Gastrocnemius medialis (tissue), 4 donors: ENCODE data around the gene CDKL2. TPM values are rescaled to one million over a fixed set of nuclear protein-coding genes. Genes with fewer than 3 reads are reported as not detected.

Experiments
- ATAC-seq, 2 donors: fragments of 150-250 bp; one replicate each; pipeline ENCODE4 v1.9.1; 2016
- DNase-seq, 2 donors: peaks; one replicate each; pipeline ENCODE4 v3.0.0-alpha.2; 2019
- H3K27ac ChIP-seq, 4 donors: fragments of 200-600 bp; sonication (generic); 1 replicate in 1 of 4; 2 replicates in 3 of 4; pipeline ENCODE4 v1.5.1; 2016 to 2018; ENCODE audit warnings: mild to moderate bottlenecking in 2 of 4, moderate library complexity in 1 of 4
- H3K27me3 ChIP-seq, 3 donors: fragments of 200-600 bp; sonication (generic) in 2 of 3; 1 replicate in 1 of 3; 2 replicates in 2 of 3; pipeline versions ENCODE4 v1.5.1 to v1.6.0; 2016 to 2019; ENCODE audit warnings: mild to moderate bottlenecking in 1 of 3, moderate library complexity in 1 of 3
- H3K36me3 ChIP-seq, 2 donors: fragments of 200-600 bp; sonication (generic) in 1 of 2; one replicate each; pipeline ENCODE4 v1.5.1; 2017 to 2018
- H3K4me1 ChIP-seq, 2 donors: fragments of 200-600 bp; sonication (generic) in 1 of 2; one replicate each; pipeline ENCODE4 v1.5.1; 2016 to 2017; ENCODE audit warnings: mild to moderate bottlenecking in 2 of 2
- H3K4me3 ChIP-seq, 4 donors: fragments of 200-600 bp; sonication (generic) in 3 of 4; 1 replicate in 1 of 4; 2 replicates in 3 of 4; pipeline ENCODE4 v1.5.1; 2016 to 2019; ENCODE audit warnings: mild to moderate bottlenecking in 2 of 4
- H3K9me3 ChIP-seq, 3 donors: fragments of 200-600 bp; sonication (generic) in 2 of 3; 1 replicate in 1 of 3; 2 replicates in 2 of 3; pipeline ENCODE4 v1.5.1; 2016 to 2019
- CTCF ChIP-seq, 5 experiments: fragments of 450-650 bp in 3 of 5; fragments of 200-600 bp in 2 of 5; sonication (generic) in 2 of 5; IDR thresholded peaks in 4 of 5; conservative IDR thresholded peaks in 1 of 5; 1 replicate in 4 of 5; 2 replicates in 1 of 5; pipeline ENCODE4 v1.5.1; 2016 to 2019; ENCODE audit warnings: antibody characterized with exemption in 5 of 5, mild to moderate bottlenecking in 3 of 5, moderate library complexity in 3 of 5
- POLR2A ChIP-seq, 2 donors: fragments of 450-650 bp; IDR thresholded peaks; one replicate each; pipeline ENCODE4 v1.6.1; 2017; ENCODE audit warnings: antibody characterized with exemption in 2 of 2, mild to moderate bottlenecking in 2 of 2, moderate library complexity in 2 of 2
- in situ Hi-C, 4 donors: fragments of 200-750 bp; cut with MboI; loops; one replicate each; pipeline versions ENCODE4 v1.15.0 to v1.8.0; 2017; ENCODE audit warnings: low sequenced_read_pairs in 4 of 4
- intact Hi-C: fragments of 100-400 bp; cut with DNase I; formaldehyde crosslinking; loops from one replicate; pipeline ENCODE4 v1.15.1; 2023; ENCODE audit warnings: low total_unique reads
- total RNA-seq, 4 donors: library from RNA; depleted of rRNA; stranded (reverse); fragments of >200 nt; gene quantifications; one replicate each; pipeline versions ENCODE4 v1.1.0 to v1.2.3, GENCODE V29; 2016

The CDKL2 gene
- total RNA-seq, 4 donors from 2014 or later: not detected

GRCh38 chr4:75634281-75634680 is 4.0 kb upstream of the CDKL2 start:
- H3K9me3 ChIP-seq: no peaks in the 10 kb centered on the region
- peaks cover 3% of the 10 kb centered on the region in 2 donors for H3K4me1 ChIP-seq
- intact Hi-C loops: loop anchor here (10.0 kb wide), 1 partner anchor 211 kb away; no protein-coding TSS in a partner anchor
- no peak overlapping the region for H3K4me3 ChIP-seq
- H3K27ac ChIP-seq: no peak overlapping the region
- no peak for DNase-seq
- TF ChIP-seq POLR2A (IDR thresholded peaks at IDR 0.05) (no peak), CTCF (IDR thresholded peaks at IDR 0.05 in 4 of 5, conservative IDR thresholded peaks at IDR 0.05 in 1 of 5) (no peak)
- no peak for ATAC-seq
- in situ Hi-C loops: no loop called here
- H3K36me3 ChIP-seq: no peaks in the 10 kb centered on the region
- no peaks in the 10 kb centered on the region for H3K27me3 ChIP-seq

GRCh38 chr4:75633846-75634245 is 3.5 kb upstream of the CDKL2 start:
- no peaks in the 10 kb centered on the region for H3K9me3 ChIP-seq
- no peak overlapping the region for H3K4me3 ChIP-seq
- no peak for ATAC-seq
- H3K27ac ChIP-seq: no peak overlapping the region
- intact Hi-C loops: loop anchor here (10.0 kb wide), 1 partner anchor 211 kb away; no protein-coding TSS in a partner anchor
- no peaks in the 10 kb centered on the region for H3K36me3 ChIP-seq
- H3K27me3 ChIP-seq: no peaks in the 10 kb centered on the region
- TF ChIP-seq POLR2A (IDR thresholded peaks at IDR 0.05): no peak
- TF ChIP-seq CTCF (IDR thresholded peaks at IDR 0.05 in 4 of 5, conservative IDR thresholded peaks at IDR 0.05 in 1 of 5): no peak
- no peak for DNase-seq
- peaks cover 3% of the 10 kb centered on the region in 2 donors for H3K4me1 ChIP-seq
- in situ Hi-C loops: no loop called here

- DNase-seq: no peak
- TF ChIP-seq POLR2A (IDR thresholded peaks at IDR 0.05) (no peak), CTCF (IDR thresholded peaks at IDR 0.05 in 4 of 5, conservative IDR thresholded peaks at IDR 0.05 in 1 of 5) (no peak)
- Histone ChIP-seq H3K36me3 (no peaks in the 10 kb centered on the region), H3K27me3 (no peaks in the 10 kb centered on the region), H3K4me1 (peaks cover 3% of the 10 kb centered on the region in 2 donors), H3K27ac (no peak overlapping the region), H3K9me3 (no peaks in the 10 kb centered on the region), H3K4me3 (peak overlapping the region; percentile 57 to 74 (median 62))
- intact Hi-C loops: loop anchor here (10.0 kb wide), 1 partner anchor 214 kb away; no protein-coding TSS in a partner anchor
- peak; percentile 13 to 15 for ATAC-seq
- in situ Hi-C loops: no loop called here
Observed at GRCh38 chr4:75630937-75631329, 605 bp upstream of the CDKL2 start.

- no peak overlapping the region for H3K4me3 ChIP-seq
- TF ChIP-seq POLR2A (IDR thresholded peaks at IDR 0.05) (no peak), CTCF (IDR thresholded peaks at IDR 0.05 in 4 of 5, conservative IDR thresholded peaks at IDR 0.05 in 1 of 5) (no peak)
- intact Hi-C loops: no loop called here
Observed at GRCh38 chr4:75629239-75629638, 1.1 kb downstream of the CDKL2 start.

GRCh38 chr4:75623026-75623425 is 7.3 kb downstream of the CDKL2 start:
- in situ Hi-C loops: no loop called here
- no peak overlapping the region for H3K27ac ChIP-seq
- no peaks in the 10 kb centered on the region for H3K36me3 ChIP-seq
- H3K4me1 ChIP-seq: no peaks in the 10 kb centered on the region
- no peaks in the 10 kb centered on the region for H3K9me3 ChIP-seq
- H3K27me3 ChIP-seq: no peaks in the 10 kb centered on the region
- no peak for TF ChIP-seq CTCF (IDR thresholded peaks at IDR 0.05 in 4 of 5, conservative IDR thresholded peaks at IDR 0.05 in 1 of 5)
- TF ChIP-seq POLR2A (IDR thresholded peaks at IDR 0.05): no peak
- ATAC-seq: no peak
- no peak for DNase-seq
- intact Hi-C loops: no loop called here
- H3K4me3 ChIP-seq: no peak overlapping the region

More at GRCh38 chr4:75629239-75629638, 1.1 kb downstream of the CDKL2 start:
- Histone ChIP-seq H3K4me1 (peaks cover 3% of the 10 kb centered on the region in 2 donors), H3K27ac (no peak overlapping the region), H3K9me3 (no peaks in the 10 kb centered on the region), H3K27me3 (no peaks in the 10 kb centered on the region), H3K36me3 (no peaks in the 10 kb centered on the region)
- ATAC-seq: no peak
- no peak for DNase-seq
- in situ Hi-C loops: no loop called here
